IgD-negative memory B cell (primary cell): ENCODE results near the gene AHSP. TPM values are rescaled to one million over a fixed set of nuclear protein-coding genes. Genes with fewer than 3 reads are reported as not detected.
"Not testable (repeated sequence)": the region's sequence is repeated elsewhere in the genome, so short reads cannot be mapped to it uniquely, and the experiment has no call there.

ENCODE experiments used
- H3K27ac Mint-ChIP-seq, 3 donors: one replicate each; pipeline ENCODE4 v1.8.0; 2020 to 2022; ENCODE audit warnings: mild to moderate bottlenecking in 3 of 3, mixed read lengths in 3 of 3, moderate library complexity in 1 of 3
- H3K27me3 Mint-ChIP-seq: one replicate; pipeline ENCODE4 v1.8.0; 2021; ENCODE audit warnings: mixed read lengths
- H3K36me3 Mint-ChIP-seq: one replicate; pipeline ENCODE4 v1.8.0; 2020; ENCODE audit warnings: mild to moderate bottlenecking, mixed read lengths
- H3K4me1 Mint-ChIP-seq, 3 donors: one replicate each; pipeline ENCODE4 v1.8.0; 2020 to 2022; ENCODE audit warnings: mixed read lengths in 3 of 3, mild to moderate bottlenecking in 1 of 3
- H3K4me3 Mint-ChIP-seq, 4 donors: one replicate each; pipeline ENCODE4 v1.8.0; 2020 to 2022; ENCODE audit warnings: mild to moderate bottlenecking in 4 of 4, mixed read lengths in 4 of 4, moderate library complexity in 3 of 4
- H3K9me3 Mint-ChIP-seq, 3 donors: one replicate each; pipeline ENCODE4 v1.8.0; 2020 to 2021; ENCODE audit warnings: mixed read lengths in 3 of 3, mild to moderate bottlenecking in 1 of 3
- polyA plus RNA-seq: library from polyadenylated mRNA; unstranded; fragments of 300-500 nt; fragmentation: Illumina TruSeq; gene quantifications from one replicate; pipeline ENCODE4 v1.2.3, GENCODE V29; 2021

The AHSP gene
- not detected for polyA plus RNA-seq

- Mint-ChIP-seq H3K4me1 (peaks cover 6 to 19% (median 12%) of the 10 kb centered on the region in 3 donors), H3K9me3 (no peaks in the 10 kb centered on the region), H3K27ac (no peak within 1 kb of the TSS), H3K27me3 (peaks cover 21% of the 10 kb centered on the region), H3K4me3 (peak within 1 kb of the TSS in 2 of 4 donors; percentile 32 to 39), H3K36me3 (no peaks in the 10 kb centered on the region)
Observed at GRCh38 chr16:31527734-31528274, at the start of gene AHSP. Gene AHSP, plus strand, starts transcription at chr16:31527900. Its CDS starts 240 bp downstream, at chr16:31528140.

GRCh38 chr16:31478956-31479355, 48.7 kb upstream of the AHSP start:
- Mint-ChIP-seq H3K9me3 (peaks cover 0 to 1% (median 0%) of the 10 kb centered on the region in 3 donors), H3K4me3 (peak overlapping the region in 1 of 4 donors; percentile 48), H3K27ac (no peak overlapping the region), H3K27me3 (peaks cover 10% of the 10 kb centered on the region), H3K4me1 (peaks cover 0 to 8% (median 1%) of the 10 kb centered on the region in 3 donors), H3K36me3 (peaks cover 1% of the 10 kb centered on the region)

- Mint-ChIP-seq H3K4me1 (peaks cover 0 to 8% (median 1%) of the 10 kb centered on the region in 3 donors), H3K36me3 (peaks cover 1% of the 10 kb centered on the region), H3K9me3 (peaks cover 0 to 1% (median 0%) of the 10 kb centered on the region in 3 donors), H3K4me3 (no peak overlapping the region), H3K27me3 (peaks cover 10% of the 10 kb centered on the region), H3K27ac (no peak overlapping the region)
Observed at GRCh38 chr16:31479751-31480150, 47.9 kb upstream of the AHSP start.

DNA sequence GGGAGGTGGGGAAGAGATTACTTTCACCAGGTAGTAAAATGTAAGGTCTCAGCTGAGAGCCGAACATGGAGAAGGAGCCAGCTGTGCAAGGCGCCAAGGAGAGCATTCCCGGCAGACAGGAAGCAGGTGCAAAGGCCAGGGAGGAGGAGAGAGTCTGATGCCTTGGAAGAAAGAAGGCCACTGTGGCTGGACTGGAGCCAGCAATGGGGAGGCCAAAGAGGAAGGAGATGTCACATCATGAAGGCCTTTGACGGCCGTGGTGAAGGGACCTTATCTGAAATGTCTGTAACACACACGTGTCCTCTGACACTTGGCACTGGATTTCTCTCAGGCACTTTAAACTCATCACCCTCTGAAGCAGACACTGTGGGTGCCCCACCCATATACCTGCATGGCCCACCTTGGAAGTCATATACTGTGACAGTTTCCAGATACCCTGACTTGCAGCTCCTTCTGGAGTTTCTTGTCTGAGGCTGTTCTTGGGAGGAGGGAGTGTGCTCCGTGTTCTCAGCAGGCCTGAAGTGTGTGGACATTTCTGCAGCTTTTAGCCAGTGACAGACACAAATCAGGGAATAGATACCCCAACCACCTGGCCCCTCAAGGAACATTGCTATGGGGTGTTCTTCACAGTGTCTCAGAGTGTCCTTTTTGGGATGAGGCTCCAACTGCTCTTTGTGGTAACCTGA, 46.7 kb upstream of the AHSP start:
- peak overlapping the region in 1 of 4 donors; percentile 24 for H3K4me3 Mint-ChIP-seq
- no peak overlapping the region for H3K27ac Mint-ChIP-seq
- peaks cover 10% of the 10 kb centered on the region for H3K27me3 Mint-ChIP-seq
- peaks cover 2% of the 10 kb centered on the region for H3K36me3 Mint-ChIP-seq
- H3K9me3 Mint-ChIP-seq, result peaks cover 0 to 1% (median 0%) of the 10 kb centered on the region in 3 donors
- H3K4me1 Mint-ChIP-seq, result peaks cover 0 to 8% (median 1%) of the 10 kb centered on the region in 3 donors

- Mint-ChIP-seq H3K9me3 (peaks cover 0 to 1% (median 0%) of the 10 kb centered on the region in 3 donors), H3K36me3 (peaks cover 2% of the 10 kb centered on the region), H3K4me3 (peak within 1 kb of the TSS in 1 of 4 donors; percentile 24), H3K27me3 (peaks cover 8% of the 10 kb centered on the region), H3K27ac (no peak within 1 kb of the TSS), H3K4me1 (peaks cover 4 to 5% (median 4%) of the 10 kb centered on the region in 3 donors)
Observed at GRCh38 chr16:31483081-31483480, 44.6 kb upstream of the AHSP start, which contains the start of gene SLC5A2. Gene SLC5A2, plus strand, starts transcription at chr16:31483123. Its CDS starts 14 bp downstream, at chr16:31483137.

- not testable (repeated sequence) for H3K27ac Mint-ChIP-seq, H3K4me3 Mint-ChIP-seq, H3K27me3 Mint-ChIP-seq
Observed at GRCh38 chr16:31484048-31484447, 43.7 kb upstream of the AHSP start.

GRCh38 chr16:31484491-31485171, 43.1 kb upstream of the AHSP start:
- Mint-ChIP-seq H3K4me3 (peak overlapping the region in 1 of 4 donors; percentile 50), H3K36me3 (peaks cover 2% of the 10 kb centered on the region), H3K27ac (no peak overlapping the region)

More at GRCh38 chr16:31484048-31484447, 43.7 kb upstream of the AHSP start:
- H3K36me3 Mint-ChIP-seq, H3K4me1 Mint-ChIP-seq, H3K9me3 Mint-ChIP-seq: not testable (repeated sequence)

DNA sequence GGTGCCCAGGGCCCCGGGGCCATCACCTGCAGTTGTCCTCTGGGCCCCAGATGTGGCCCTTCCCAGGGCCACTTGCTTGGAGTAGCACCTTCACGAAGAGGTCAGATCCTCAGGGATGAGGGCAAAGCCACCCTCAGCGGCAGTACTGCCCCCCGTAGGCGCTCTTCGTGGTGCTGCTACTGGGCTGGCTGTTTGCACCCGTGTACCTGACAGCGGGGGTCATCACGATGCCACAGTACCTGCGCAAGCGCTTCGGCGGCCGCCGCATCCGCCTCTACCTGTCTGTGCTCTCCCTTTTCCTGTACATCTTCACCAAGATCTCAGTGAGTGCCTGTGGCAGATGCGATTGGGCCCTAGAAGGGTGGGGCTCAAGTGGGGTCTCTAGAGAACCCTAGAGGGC, 42.1 kb upstream of the AHSP start:
- peaks cover 3 to 5% (median 4%) of the 10 kb centered on the region in 3 donors for H3K4me1 Mint-ChIP-seq
- no peak overlapping the region for H3K27ac Mint-ChIP-seq
- H3K27me3 Mint-ChIP-seq, result peaks cover 5% of the 10 kb centered on the region
- peak overlapping the region in 2 of 4 donors; percentile 18 to 87 for H3K4me3 Mint-ChIP-seq
- peaks cover 0 to 1% (median 0%) of the 10 kb centered on the region in 3 donors for H3K9me3 Mint-ChIP-seq
- peaks cover 4% of the 10 kb centered on the region for H3K36me3 Mint-ChIP-seq

More at GRCh38 chr16:31484491-31485171, 43.1 kb upstream of the AHSP start:
- H3K27me3 Mint-ChIP-seq, result peaks cover 6% of the 10 kb centered on the region
- H3K4me1 Mint-ChIP-seq, result peaks cover 3 to 5% (median 4%) of the 10 kb centered on the region in 3 donors
- peaks cover 0 to 1% (median 0%) of the 10 kb centered on the region in 3 donors for H3K9me3 Mint-ChIP-seq

- Mint-ChIP-seq H3K27me3 (peaks cover 5% of the 10 kb centered on the region), H3K9me3 (no peaks in the 10 kb centered on the region), H3K36me3 (peaks cover 4% of the 10 kb centered on the region), H3K4me1 (peaks cover 4 to 5% (median 5%) of the 10 kb centered on the region in 3 donors), H3K27ac (peak overlapping the region in 1 of 3 donors; percentile 25), H3K4me3 (peak overlapping the region in 2 of 4 donors; percentile 70 to 87)
Observed at GRCh38 chr16:31486045-31486444, 41.7 kb upstream of the AHSP start.

DNA sequence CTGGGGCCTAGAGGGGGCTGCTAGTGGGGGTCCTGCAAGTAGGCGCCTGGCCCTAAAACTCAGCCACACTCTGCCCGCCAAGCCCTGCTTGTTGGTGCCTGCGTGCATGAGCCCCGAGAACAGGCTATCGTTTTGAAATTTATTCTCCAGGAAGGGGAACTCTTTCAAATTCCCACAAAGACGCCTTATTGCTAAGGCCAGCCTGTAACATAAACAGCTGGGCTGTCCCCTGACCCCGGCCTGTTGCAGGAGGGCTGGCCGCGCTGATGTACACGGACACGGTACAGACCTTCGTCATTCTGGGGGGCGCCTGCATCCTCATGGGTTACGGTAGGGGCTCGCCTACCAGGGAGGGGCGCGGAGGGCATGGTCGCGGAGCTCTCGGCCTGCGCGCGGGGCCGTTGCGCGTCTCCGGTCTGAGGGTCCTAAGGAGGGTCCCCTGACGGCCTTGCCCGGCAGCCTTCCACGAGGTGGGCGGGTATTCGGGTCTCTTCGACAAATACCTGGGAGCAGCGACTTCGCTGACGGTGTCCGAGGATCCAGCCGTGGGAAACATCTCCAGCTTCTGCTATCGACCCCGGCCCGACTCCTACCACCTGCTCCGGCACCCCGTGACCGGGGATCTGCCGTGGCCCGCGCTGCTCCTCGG, 40.5 kb upstream of the AHSP start:
- peak overlapping the region; percentile 34 to 76 (median 64) for H3K27ac Mint-ChIP-seq
- no peaks in the 10 kb centered on the region for H3K9me3 Mint-ChIP-seq
- H3K36me3 Mint-ChIP-seq, result peaks cover 4% of the 10 kb centered on the region
- H3K4me1 Mint-ChIP-seq, result peaks cover 4 to 5% (median 5%) of the 10 kb centered on the region in 3 donors
- H3K27me3 Mint-ChIP-seq, result peaks cover 5% of the 10 kb centered on the region
- H3K4me3 Mint-ChIP-seq, result peak overlapping the region; percentile 87 to 96 (median 92)

DNA sequence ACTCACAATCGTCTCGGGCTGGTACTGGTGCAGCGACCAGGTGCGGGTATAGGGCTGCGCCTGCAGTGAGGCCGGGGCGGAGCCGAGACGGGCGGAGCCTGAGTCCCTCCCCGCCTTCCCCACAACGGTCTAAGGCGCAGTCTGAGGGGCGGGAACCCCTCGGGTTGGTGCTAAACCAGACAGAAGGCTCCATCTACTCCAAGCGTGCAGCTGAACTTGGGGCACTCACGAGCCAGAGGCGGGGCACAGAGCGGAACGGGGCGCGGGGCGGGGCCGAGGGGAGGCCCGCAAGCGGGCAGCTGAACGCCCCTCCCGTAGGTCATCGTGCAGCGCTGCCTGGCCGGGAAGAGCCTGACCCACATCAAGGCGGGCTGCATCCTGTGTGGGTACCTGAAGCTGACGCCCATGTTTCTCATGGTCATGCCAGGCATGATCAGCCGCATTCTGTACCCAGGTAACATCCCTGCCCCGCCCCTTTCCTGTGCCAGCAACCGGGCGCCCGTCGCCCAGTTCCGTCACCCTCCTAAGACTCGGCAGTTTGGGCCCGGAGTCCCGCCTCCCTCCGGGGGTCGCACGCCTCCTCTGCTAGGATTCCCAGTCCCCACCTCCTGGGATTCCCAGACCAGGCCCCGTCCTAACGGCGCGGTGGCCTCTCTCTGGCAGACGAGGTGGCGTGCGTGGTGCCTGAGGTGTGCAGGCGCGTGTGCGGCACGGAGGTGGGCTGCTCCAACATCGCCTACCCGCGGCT, 39.8 kb upstream of the AHSP start:
- Mint-ChIP-seq H3K9me3 (no peaks in the 10 kb centered on the region), H3K4me1 (peaks cover 4 to 5% (median 5%) of the 10 kb centered on the region in 3 donors), H3K27me3 (peaks cover 1% of the 10 kb centered on the region), H3K4me3 (peak overlapping the region; percentile 87 to 96 (median 92)), H3K36me3 (peaks cover 4% of the 10 kb centered on the region), H3K27ac (peak overlapping the region in 2 of 3 donors; percentile 34 to 76)

DNA sequence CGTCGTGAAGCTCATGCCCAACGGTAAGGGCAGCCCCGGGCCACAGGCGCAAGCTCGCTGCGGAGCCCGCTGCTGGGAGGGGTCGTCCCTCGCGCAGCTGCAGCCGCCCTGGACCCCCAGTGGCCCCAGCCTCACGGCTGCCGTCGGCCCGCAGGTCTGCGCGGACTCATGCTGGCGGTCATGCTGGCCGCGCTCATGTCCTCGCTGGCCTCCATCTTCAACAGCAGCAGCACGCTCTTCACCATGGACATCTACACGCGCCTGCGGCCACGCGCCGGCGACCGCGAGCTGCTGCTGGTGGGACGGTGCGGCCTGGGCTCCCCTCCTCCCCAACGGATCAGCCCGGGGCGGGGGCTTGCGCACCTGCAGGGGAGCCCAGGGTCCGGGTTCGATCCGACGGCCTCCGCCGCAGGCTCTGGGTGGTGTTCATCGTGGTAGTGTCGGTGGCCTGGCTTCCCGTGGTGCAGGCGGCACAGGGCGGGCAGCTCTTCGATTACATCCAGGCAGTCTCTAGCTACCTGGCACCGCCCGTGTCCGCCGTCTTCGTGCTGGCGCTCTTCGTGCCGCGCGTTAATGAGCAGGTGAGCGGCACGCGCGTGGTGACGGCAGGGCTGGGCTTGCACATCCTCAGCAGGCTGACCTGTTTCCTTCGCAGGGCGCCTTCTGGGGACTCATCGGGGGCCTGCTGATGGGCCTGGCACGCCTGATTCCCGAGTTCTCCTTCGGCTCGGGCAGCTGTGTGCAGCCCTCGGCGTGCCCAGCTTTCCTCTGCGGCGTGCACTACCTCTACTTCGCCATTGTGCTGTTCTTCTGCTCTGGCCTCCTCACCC, 39.0 kb upstream of the AHSP start:
- Mint-ChIP-seq H3K4me3 (peak overlapping the region in 2 of 4 donors; percentile 88 to 96), H3K4me1 (peaks cover 4 to 5% (median 5%) of the 10 kb centered on the region in 3 donors), H3K9me3 (no peaks in the 10 kb centered on the region), H3K27ac (no peak overlapping the region), H3K36me3 (peaks cover 4% of the 10 kb centered on the region), H3K27me3 (peaks cover 1% of the 10 kb centered on the region)

GRCh38 chr16:31489298-31489564, 38.5 kb upstream of the AHSP start:
- peaks cover 4% of the 10 kb centered on the region for H3K36me3 Mint-ChIP-seq
- H3K27ac Mint-ChIP-seq, result peak overlapping the region in 1 of 3 donors; percentile 87
- peaks cover 1% of the 10 kb centered on the region for H3K27me3 Mint-ChIP-seq
- H3K4me1 Mint-ChIP-seq, result peaks cover 4 to 5% (median 5%) of the 10 kb centered on the region in 3 donors
- peak overlapping the region in 1 of 4 donors; percentile 54 for H3K4me3 Mint-ChIP-seq
- no peaks in the 10 kb centered on the region for H3K9me3 Mint-ChIP-seq
